HG02884 (cell line): ENCODE data around the gene CNOT11.
"Not testable (repeated sequence)": the region's sequence is repeated elsewhere in the genome, so short reads cannot be mapped to it uniquely, and the experiment has no call there.

ENCODE experiments used
- ATAC-seq: cut with Tn5 transposase; IDR thresholded peaks from one replicate; pipeline ENCODE4 v1.9.1; 2021; ENCODE audit warnings: mild to moderate bottlenecking, moderate library complexity; ENCODE audit not compliant: unreplicated experiment

CNOT11 gene

DNA sequence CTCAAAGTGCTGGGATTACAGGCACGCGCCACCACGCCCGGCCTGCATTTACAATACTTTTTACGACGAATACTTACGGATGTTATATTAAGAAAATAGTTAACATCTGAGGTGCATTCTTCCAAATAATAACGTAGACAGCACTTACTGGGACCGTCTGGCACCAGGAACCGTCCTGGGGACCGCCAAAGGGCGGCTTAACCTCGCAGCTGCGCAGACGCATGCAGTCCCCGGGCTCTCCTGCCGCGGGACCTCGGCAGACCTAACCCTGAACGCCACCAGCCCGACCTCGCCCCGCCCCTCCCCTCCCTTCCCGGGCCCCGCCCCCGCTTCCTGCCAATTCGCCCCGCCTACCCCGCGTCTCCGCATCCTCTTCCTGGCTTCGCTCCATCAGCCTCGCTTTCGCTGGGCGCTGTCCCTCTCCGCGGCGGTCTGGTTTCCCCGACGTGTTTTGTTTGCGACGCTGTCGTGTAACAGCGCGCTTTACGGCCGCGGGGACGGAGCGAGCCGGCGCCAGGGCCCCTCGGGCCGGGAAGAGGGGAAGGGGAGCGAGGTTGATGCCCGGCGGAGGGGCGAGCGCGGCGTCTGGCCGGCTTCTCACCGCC, at the start of gene CNOT11:
Gene CNOT11, plus strand, starts transcription at position 479 of the 605 bp plus-strand sequence. Its CDS starts 79 bp downstream, at position 558.
- ATAC-seq, result peak; percentile 83

- no peak for ATAC-seq
Observed at GRCh38 chr2:101204400-101205115, 48.1 kb upstream of the CNOT11 start.

DNA sequence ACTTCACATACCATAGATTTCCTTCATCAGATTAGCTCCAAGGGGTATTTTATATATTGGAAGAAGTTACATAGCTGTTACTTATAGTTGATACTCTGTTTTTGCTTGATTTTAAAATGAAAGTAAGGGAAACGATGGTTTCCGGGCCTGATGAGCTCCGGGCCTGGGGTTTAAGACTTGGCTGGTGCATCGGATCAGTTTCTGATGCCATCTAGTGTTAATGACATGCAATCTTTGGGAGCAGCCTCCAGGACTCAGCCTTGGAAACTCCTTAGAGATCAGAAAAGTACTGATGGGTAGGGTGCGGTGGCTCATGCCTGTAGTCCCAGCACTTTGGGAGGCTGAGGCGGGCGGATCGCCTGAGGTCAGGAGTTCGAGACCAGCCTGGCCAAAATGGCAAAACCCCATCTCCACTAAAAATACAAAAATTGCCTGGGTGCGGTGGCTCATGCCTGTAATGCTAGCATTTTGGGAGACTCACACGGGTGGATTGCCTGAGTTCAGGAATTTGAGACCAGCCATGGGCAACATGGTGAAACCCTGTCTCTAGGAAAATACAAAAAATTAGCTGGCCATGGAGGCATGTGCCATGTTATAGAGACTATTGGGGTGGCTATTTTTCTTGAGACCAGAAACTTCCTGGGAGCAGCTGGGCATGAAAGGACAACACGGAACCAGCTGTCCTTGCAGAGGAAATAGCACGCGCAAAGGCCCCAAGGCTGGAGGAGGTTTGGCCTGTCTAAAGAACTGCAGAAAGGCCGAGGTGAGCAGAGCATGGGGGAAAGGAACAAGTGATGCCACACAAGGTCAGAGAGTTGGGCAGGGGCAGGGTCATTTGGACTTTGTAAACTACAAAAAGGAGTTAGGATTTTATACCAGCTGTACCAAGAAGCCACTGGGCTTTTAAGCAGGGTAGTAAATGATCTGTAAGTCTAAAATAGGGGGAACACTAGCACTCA, 46.9 kb upstream of the CNOT11 start:
- no peak for ATAC-seq

DNA sequence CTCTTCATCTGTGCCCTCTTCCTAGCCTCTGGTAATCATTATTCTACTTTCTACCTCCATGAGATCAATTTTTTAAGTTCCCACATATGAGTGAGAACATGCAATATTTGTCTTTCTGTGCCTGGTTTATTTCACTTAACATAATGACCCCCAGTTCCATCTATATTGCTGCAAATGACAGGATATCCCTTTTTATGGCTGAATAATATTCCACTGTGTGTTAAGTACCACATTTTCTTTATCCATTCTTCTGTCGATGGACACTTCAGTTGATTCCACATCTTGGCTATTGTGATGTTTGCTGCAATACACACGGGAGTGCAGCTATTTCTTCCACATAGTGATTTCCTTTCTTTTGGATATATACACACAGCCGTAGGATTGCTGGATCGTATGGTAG, 43.9 kb upstream of the CNOT11 start:
- ATAC-seq, result no peak

DNA sequence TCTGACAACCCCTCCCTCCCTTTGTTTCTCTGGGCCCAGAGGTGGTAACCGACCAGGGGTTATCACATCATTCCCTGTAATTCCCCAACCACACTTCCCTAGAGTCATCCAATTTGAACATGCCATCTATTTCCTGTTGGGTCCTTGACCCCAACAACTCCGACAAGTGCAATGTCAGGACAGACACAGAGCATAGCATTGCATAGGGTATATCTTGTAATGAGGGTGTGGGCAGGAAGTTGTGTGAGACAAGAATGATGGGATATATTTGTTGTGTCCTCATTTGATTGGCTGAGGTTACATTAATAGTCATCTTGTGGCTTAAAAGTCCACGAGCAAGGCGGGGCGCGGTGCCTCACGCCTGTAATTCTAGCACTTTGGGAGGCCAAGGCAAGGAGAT, 33.4 kb upstream of the CNOT11 start:
- no peak for ATAC-seq

GRCh38 chr2:101220091-101220490, 32.6 kb upstream of the CNOT11 start:
- not testable (repeated sequence) for ATAC-seq

- peak; percentile 98 for ATAC-seq
Observed at GRCh38 chr2:101223814-101224231, 28.9 kb upstream of the CNOT11 start.

DNA sequence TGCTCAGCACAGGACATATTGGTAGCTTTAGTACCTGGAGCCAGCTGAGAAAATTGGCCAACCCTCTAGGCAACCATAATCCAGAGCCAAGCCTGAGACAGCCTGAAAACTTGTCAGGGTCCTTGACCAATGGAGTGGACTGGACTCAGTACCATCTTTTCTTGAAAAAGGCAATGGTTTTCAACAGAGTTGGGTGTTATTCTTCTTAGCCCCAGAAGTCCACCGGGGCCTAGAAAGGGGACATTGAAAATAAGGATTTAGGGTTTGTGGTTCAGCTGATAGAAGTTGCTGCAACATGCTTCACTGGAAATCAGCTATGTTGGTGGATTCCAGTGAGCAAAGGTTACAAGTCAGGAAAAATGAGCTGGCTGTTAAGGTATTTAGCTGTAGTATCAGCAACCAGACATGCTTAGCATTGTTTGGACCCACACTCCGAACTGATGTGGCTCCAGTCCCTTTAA, 22.1 kb upstream of the CNOT11 start:
- no peak for ATAC-seq

GRCh38 chr2:101231240-101231639, 21.4 kb upstream of the CNOT11 start:
- no peak for ATAC-seq

- ATAC-seq, result no peak
Observed at GRCh38 chr2:101231937-101232730, 20.6 kb upstream of the CNOT11 start.

DNA sequence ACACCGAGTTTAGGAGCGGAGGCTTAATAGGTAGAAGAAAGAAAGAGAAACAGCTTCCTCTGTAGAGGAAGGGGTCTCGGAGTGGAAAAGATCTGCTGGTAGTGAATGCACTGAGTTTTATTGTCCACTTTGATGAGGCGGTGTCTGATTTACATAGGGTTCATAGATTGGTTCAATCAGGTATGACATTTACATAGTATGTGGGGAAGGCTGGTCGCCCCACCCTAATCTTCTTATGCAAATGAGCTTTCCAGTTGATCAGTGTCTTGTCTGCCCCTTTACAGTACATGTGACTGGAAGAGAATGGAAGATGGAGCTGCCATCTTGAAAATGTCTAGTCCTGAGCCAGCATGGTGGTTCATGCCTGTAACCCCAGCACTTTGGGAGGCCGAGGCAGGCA, 19.9 kb upstream of the CNOT11 start:
- ATAC-seq, result no peak

DNA sequence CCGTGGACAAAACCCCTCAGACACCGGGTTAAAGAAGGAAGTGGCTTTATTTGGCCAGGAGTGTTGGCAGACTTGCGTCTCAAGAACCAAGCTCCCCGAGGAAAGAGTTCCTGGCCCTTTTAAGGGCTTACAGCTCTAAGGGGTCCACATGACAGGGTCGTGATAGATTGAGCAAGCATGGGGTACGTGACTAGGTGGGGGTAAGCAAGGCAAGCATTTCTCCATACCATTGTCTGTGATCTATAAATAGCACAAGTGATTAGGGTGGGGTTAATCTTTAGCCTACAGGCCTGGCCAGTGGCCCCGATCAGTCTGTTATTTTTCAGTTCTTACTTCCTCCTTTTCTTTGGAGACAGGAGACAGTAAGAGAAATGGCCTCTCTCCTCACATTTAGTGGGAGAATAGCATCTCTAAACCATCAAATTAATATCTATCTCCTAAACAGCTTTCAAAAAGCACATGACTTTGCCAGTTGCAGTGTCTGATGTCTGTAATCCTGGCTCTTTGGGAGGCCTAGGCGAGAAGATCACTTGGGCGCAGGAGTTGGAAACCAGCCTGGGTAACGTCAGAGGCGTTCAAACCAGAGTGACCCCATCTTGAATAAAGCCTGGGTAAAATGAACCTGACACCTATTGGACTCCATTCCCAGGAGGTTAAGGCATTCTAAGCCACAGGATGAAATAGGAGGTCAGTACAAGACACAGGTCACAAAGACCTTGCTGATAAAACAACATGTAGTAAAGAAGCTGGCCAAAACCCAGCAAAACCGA, 18.3 kb upstream of the CNOT11 start:
- no peak for ATAC-seq

DNA sequence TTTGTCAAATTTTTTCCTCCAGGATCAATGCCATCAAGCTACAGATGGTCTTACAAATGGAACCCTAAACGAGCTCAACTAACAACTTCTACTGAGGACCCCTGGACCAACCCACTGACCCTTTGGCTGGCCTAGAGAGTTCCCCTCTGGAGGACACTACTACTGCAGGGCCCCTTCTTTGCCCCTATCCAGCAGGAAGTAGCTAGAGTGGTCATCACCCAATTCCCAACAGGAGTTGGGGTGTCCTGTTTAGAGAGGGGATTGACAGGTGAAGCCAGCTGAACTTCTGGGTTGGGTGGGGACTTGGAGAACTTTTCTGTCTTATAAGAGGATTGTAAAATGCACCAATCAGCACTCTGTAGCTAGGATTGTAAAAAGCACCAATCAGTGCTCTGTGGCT, 16.7 kb upstream of the CNOT11 start:
- not testable (repeated sequence) for ATAC-seq

DNA sequence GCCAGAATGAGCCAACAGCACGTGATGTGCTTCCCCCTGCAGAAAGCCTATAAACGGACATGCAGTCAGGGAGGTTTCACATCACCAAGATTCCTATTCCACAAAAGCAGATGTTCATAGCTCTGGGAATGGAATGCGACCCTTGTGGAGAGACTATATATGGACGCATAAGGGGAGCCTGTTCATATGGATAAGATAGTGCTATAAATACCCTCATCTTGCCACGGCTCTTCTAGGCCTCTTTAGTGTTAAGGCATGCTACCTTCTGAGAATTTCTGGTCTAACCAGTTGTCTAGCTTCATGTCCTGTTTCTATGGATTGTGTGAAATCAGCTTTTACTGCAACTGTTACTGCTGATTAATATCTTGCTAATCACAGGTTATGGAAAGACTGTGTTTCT, 14.7 kb upstream of the CNOT11 start:
- ATAC-seq, result not testable (repeated sequence)

GRCh38 chr2:101238930-101239759, 13.5 kb upstream of the CNOT11 start:
- no peak for ATAC-seq

GRCh38 chr2:101239760-101240118, 12.9 kb upstream of the CNOT11 start:
- not testable (repeated sequence) for ATAC-seq

DNA sequence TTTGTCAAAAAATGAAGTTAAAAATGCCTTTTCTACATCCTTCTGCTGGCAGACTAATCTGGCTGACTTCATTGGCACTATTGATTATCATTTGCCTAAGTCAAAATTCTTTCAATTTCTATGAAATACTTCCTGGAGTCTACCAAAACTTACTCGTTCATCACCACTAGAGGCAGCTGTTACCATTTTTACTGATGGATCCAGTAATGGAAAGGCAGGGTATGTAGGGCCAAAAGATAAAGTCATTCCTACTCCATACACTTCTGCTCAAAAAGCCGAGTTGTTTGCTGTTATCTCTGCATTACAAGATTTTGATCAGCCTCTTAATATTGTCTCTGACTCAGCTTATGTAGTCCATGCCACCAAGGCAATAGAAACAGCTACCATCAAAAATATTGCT, 12.0 kb upstream of the CNOT11 start:
- ATAC-seq, result not testable (repeated sequence)

GRCh38 chr2:101241158-101241557, 11.5 kb upstream of the CNOT11 start:
- no peak for ATAC-seq

DNA sequence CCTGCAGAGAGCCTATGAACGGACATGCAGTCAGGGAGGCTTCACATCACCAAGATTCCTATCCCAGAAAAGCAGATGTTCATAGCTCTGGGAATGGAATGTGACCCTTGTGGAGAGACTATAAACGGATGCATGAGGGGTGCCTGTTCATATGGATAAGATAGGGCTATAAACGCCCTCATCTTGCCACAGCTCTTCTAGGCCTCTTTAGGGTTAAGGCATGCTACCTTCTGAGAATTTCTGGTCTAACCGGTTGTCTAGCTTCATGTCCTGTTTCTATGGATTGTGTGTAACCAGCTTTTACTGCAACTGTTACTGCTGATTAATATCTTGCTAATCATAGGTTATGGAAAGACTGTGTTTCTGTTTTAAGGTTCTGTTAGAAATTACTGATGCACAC, 8.3 kb upstream of the CNOT11 start:
- not testable (repeated sequence) for ATAC-seq
